Cardiac muscle cell (in vitro differentiated cells and primary cell): Measurements from ENCODE around the gene DNAH11. TPM values are rescaled to one million over a fixed set of nuclear protein-coding genes. Genes with fewer than 3 reads are reported as not detected.

ENCODE experiments used
- DNase-seq, 2 donors: peaks; one replicate each; pipeline versions ENCODE4 v3.0.0 to v3.0.0-alpha.2; 2010 to 2017; ENCODE audit warnings: low read depth in 1 of 2, low spot score in 1 of 2
- H3K27ac ChIP-seq: fragments of 200-600 bp; sonication (generic); 2 replicates; pipeline ENCODE4 v1.5.1; 2016
- H3K27me3 ChIP-seq: fragments of 200-600 bp; sonication (generic); 2 replicates; pipeline ENCODE4 v1.6.0; 2016; ENCODE audit warnings: control low read depth
- H3K36me3 ChIP-seq: fragments of 200-600 bp; sonication (generic); 2 replicates; pipeline ENCODE4 v1.5.1; 2016; ENCODE audit warnings: control low read depth
- H3K4me1 ChIP-seq: fragments of 200-600 bp; sonication (generic); 2 replicates; pipeline ENCODE4 v1.8.1; 2017; ENCODE audit warnings: low read depth, mild to moderate bottlenecking, mixed run types
- H3K4me3 ChIP-seq: fragments of 200-600 bp; sonication (generic); 2 replicates; pipeline ENCODE4 v1.5.1; 2016; ENCODE audit warnings: mild to moderate bottlenecking
- H3K9me3 ChIP-seq: fragments of 200-600 bp; sonication (generic); 2 replicates; pipeline ENCODE4 v1.5.1; 2017; ENCODE audit warnings: low read depth, mild to moderate bottlenecking, control low read depth
- CTCF ChIP-seq: IDR thresholded peaks from 2 replicates; pipeline ENCODE4 v1.5.1; 2012; ENCODE audit warnings: low read depth, mild to moderate bottlenecking, low read length
- polyA plus RNA-seq: library from polyadenylated mRNA; unstranded; fragments of >200 nt; fragmentation: Nextera tagmentation; extraction: Ambion mirVana; gene quantifications from 2 replicates; pipeline ENCODE4 v1.2.1, GENCODE V29; 2016
- total RNA-seq: library from RNA; depleted of rRNA; stranded (reverse); fragments of >200 nt; gene quantifications from 2 replicates; pipeline ENCODE4 v1.2.3, GENCODE V29; 2016

DNAH11 gene
- total and polyA plus RNA-seq, 2 experiments from 2014 or later: 0.60 to 1.9 TPM

- peak overlapping the region; percentile 79 for H3K27ac ChIP-seq
- no peak overlapping the region for H3K4me3 ChIP-seq
- no peaks in the 10 kb centered on the region for H3K36me3 ChIP-seq
- H3K9me3 ChIP-seq: no peaks in the 10 kb centered on the region
- H3K27me3 ChIP-seq: no peaks in the 10 kb centered on the region
- peak; percentile 61 to 85 for DNase-seq
- TF ChIP-seq CTCF: peak; percentile 39
- peaks cover 53% of the 10 kb centered on the region for H3K4me1 ChIP-seq
These were observed 224.6 kb downstream of the DNAH11 start for GRCh38 chr7:21767300-21767900.

DNA sequence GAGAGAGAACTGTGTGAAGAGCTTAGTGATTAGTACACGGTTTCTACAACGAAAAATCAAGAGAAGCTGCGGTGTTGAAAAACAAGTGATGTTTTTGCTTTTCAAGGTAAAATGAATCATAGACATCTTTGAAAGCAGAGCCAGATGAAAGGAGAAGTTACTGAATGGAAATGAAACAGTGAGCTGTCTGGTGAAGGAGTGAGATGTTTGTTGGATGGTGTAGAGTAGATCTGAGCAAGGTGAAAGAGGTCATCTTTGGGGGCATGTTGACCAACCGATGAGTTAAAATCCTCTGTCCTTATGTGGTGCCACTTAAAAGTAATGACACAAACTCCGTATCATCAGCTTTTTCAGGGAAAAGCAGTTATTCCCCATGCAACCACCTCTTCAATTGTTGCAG, 225.4 kb downstream of the DNAH11 start:
- H3K27ac ChIP-seq: no peak overlapping the region
- peaks cover 61% of the 10 kb centered on the region for H3K4me1 ChIP-seq
- H3K4me3 ChIP-seq: no peak overlapping the region
- peaks cover 4% of the 10 kb centered on the region for H3K27me3 ChIP-seq
- DNase-seq: no peak
- no peaks in the 10 kb centered on the region for H3K9me3 ChIP-seq
- no peak for TF ChIP-seq CTCF
- H3K36me3 ChIP-seq: no peaks in the 10 kb centered on the region

GRCh38 chr7:21771266-21771665, 228.4 kb downstream of the DNAH11 start:
- H3K36me3 ChIP-seq: no peaks in the 10 kb centered on the region
- no peak overlapping the region for H3K27ac ChIP-seq
- H3K27me3 ChIP-seq: peaks cover 22% of the 10 kb centered on the region
- no peak for DNase-seq
- H3K4me3 ChIP-seq: no peak overlapping the region
- H3K4me1 ChIP-seq: peaks cover 41% of the 10 kb centered on the region
- H3K9me3 ChIP-seq: no peaks in the 10 kb centered on the region
- no peak for TF ChIP-seq CTCF

DNA sequence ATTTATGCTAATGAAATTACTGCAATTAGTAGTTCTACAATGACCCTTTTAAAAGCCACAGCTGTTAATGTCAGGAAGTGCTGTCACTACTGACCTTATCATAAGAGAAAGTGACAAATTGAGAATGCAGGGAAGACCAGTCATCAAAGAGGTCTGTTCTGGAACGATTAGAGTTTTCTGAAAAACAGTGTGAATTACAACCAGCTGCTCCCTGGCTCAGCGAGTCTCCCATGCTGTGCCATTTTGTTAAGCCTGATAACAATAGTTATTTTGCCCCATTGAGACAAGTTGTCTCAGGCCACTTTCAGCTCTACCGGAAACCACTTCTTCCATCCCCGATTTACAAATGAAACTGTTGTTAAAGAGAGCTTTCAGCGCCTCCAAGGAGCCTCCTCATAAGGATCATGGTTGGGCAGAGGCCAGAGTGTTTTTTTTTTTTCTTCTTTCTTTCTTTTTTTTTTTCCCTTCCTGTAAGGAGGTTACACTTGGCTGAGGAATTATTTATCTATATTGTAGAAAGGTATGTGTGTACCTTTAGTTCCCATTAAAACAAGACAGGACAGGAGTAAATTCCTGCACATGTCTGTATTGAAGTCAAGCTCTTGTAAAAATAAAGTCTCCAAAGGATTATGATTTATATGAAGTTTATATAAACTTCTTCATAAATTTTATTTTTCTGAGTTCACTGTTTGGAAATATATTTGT, 229.2 kb downstream of the DNAH11 start:
- H3K9me3 ChIP-seq: no peaks in the 10 kb centered on the region
- peak; percentile 46 to 82 for DNase-seq
- no peak overlapping the region for H3K4me3 ChIP-seq
- peaks cover 22% of the 10 kb centered on the region for H3K27me3 ChIP-seq
- peaks cover 33% of the 10 kb centered on the region for H3K4me1 ChIP-seq
- H3K27ac ChIP-seq: no peak overlapping the region
- no peaks in the 10 kb centered on the region for H3K36me3 ChIP-seq
- no peak for TF ChIP-seq CTCF

- Histone ChIP-seq H3K9me3 (no peaks in the 10 kb centered on the region), H3K4me1 (peaks cover 26% of the 10 kb centered on the region)
- no peak for TF ChIP-seq CTCF
These were observed 230.5 kb downstream of the DNAH11 start for GRCh38 chr7:21773326-21773725.

More at GRCh38 chr7:21773326-21773725, 230.5 kb downstream of the DNAH11 start:
- Histone ChIP-seq H3K4me3 (no peak overlapping the region), H3K27ac (no peak overlapping the region), H3K27me3 (peaks cover 22% of the 10 kb centered on the region), H3K36me3 (no peaks in the 10 kb centered on the region)
- no peak for DNase-seq
